ENCODE measurements around the gene ATXN10.

The ATXN10 gene

GRCh38 chr22:45762545-45763235 is 91.1 kb downstream of the ATXN10 start:
- no peak for DNase-seq

- no peak for DNase-seq
These were observed 91.6 kb downstream of the ATXN10 start for GRCh38 chr22:45763236-45763624.

- DNase-seq = no peak
These were observed 96.9 kb downstream of the ATXN10 start for GRCh38 chr22:45768490-45768889.

- DNase-seq = no peak
These were observed 98.1 kb downstream of the ATXN10 start for GRCh38 chr22:45769569-45770210.

- DNase-seq = no peak
These were observed 98.9 kb downstream of the ATXN10 start for GRCh38 chr22:45770506-45770905.

GRCh38 chr22:45771057-45771456 is 99.4 kb downstream of the ATXN10 start:
- no peak for DNase-seq

- DNase-seq = no peak
These were observed 100.1 kb downstream of the ATXN10 start for GRCh38 chr22:45771711-45772110.

- DNase-seq = no peak
These were observed 101.1 kb downstream of the ATXN10 start for GRCh38 chr22:45772743-45773142.

- no peak for DNase-seq
These were observed 102.5 kb downstream of the ATXN10 start for GRCh38 chr22:45774001-45774670.

GRCh38 chr22:45775062-45775461 is 103.4 kb downstream of the ATXN10 start:
- DNase-seq = no peak

GRCh38 chr22:45775569-45776312 is 104.1 kb downstream of the ATXN10 start:
- DNase-seq = no peak

- DNase-seq = no peak
These were observed 104.6 kb downstream of the ATXN10 start for GRCh38 chr22:45776313-45776585.

- no peak for DNase-seq
These were observed 105.6 kb downstream of the ATXN10 start for GRCh38 chr22:45777046-45777851.

- no peak for DNase-seq
These were observed 106.3 kb downstream of the ATXN10 start for GRCh38 chr22:45777852-45778375.

GRCh38 chr22:45781459-45781858 is 109.8 kb downstream of the ATXN10 start:
- no peak for DNase-seq

GRCh38 chr22:45781966-45782365 is 110.3 kb downstream of the ATXN10 start:
- DNase-seq = no peak

- no peak for DNase-seq
These were observed 111.4 kb downstream of the ATXN10 start for GRCh38 chr22:45783021-45783420.

GRCh38 chr22:45783690-45784089 is 112.1 kb downstream of the ATXN10 start:
- no peak for DNase-seq

GRCh38 chr22:45784357-45785277 is 113.0 kb downstream of the ATXN10 start:
- no peak for DNase-seq

GRCh38 chr22:45785458-45785857 is 113.8 kb downstream of the ATXN10 start:
- DNase-seq = no peak

GRCh38 chr22:45786726-45787125 is 115.1 kb downstream of the ATXN10 start:
- DNase-seq = no peak
